A549 (cell line): ENCODE measurements around the gene LITAFD. TPM values are rescaled to one million over a fixed set of nuclear protein-coding genes. Genes with fewer than 3 reads are reported as not detected.

ENCODE experiments used
- ATAC-seq, 2 experiments: fragments of 200-7000 bp in 1 of 2; fragments of >200 bp in 1 of 2; cut with Nextera tagmentation in 1 of 2; cut with Tn5 transposase in 1 of 2; 3 replicates each; pipeline versions ENCODE4 v1.8.0 to v1.9.1; 2018 to 2020; ENCODE audit warnings: mild to moderate bottlenecking in 1 of 2, moderate library complexity in 1 of 2
- CTCF ChIA-PET: fragments of 300-600 bp; sonication (Branson Sonifier 250); formaldehyde crosslinking; extraction: SDS; loops from one replicate; lab custom pipeline; 2021; ENCODE audit warnings: antibody characterized with exemption, inconsistent platforms; lab: Yijun Ruan, JAX
- POLR2A ChIA-PET: fragments of 350-600 bp; formaldehyde crosslinking; extraction: SDS; loops from one replicate; lab custom pipeline; 2021; ENCODE audit warnings: antibody characterized with exemption, inconsistent platforms; lab: Yijun Ruan, JAX
- DNase-seq, 2 experiments: peaks; one replicate each; pipeline versions ENCODE4 v3.0.0 to v3.0.0-alpha.2; 2011 to 2016; ENCODE audit warnings: low read depth in 1 of 2, low spot score in 1 of 2
- FAIRE-seq: peaks from 2 replicates; lab custom pipeline; 2011; peaks lifted over from hg19 to GRCh38; lab: Jason Lieb, UNC
- H3K27ac ChIP-seq, 2 experiments: fragments of >200 bp; sonication (Bioruptor Twin); formaldehyde crosslinking; 3 replicates each; pipeline ENCODE4 v1.5.1; 2016 to 2017
- H3K4me1 ChIP-seq: fragments of >200 bp; sonication (Bioruptor Twin); formaldehyde crosslinking; 3 replicates; pipeline ENCODE4 v1.6.1; 2016
- H3K4me2 ChIP-seq: fragments of >200 bp; sonication (Bioruptor Twin); formaldehyde crosslinking; 3 replicates; pipeline ENCODE4 v1.6.1; 2016
- H3K4me3 ChIP-seq: fragments of >200 bp; sonication (Bioruptor Twin); formaldehyde crosslinking; 3 replicates; pipeline ENCODE4 v1.5.1; 2016
- H3K9me3 ChIP-seq: fragments of >200 bp; sonication (Bioruptor Twin); formaldehyde crosslinking; 3 replicates; pipeline ENCODE4 v1.6.1; 2016
- CBX8 ChIP-seq: fragments of 200-600 bp; sonication (generic); IDR thresholded peaks from 2 replicates; pipeline ENCODE4 v1.6.1; 2016
- CHD2 ChIP-seq: fragments of 150-350 bp; IDR thresholded peaks from 2 replicates; pipeline ENCODE4 v1.6.1; 2014; ENCODE audit warnings: low read length; ENCODE audit not compliant: partially characterized antibody
- EHMT2 ChIP-seq: fragments of 200-600 bp; sonication (generic); IDR thresholded peaks from 2 replicates; pipeline ENCODE4 v1.6.1; 2016; ENCODE audit warnings: antibody characterized with exemption, low read depth, mild to moderate bottlenecking, moderate library complexity
- ELK1 ChIP-seq: fragments of 150-350 bp; IDR thresholded peaks from 2 replicates; pipeline ENCODE4 v1.6.1; 2014; ENCODE audit warnings: low read depth, mild to moderate bottlenecking, low read length
- ESRRA ChIP-seq: fragments of 150-350 bp; IDR thresholded peaks from 2 replicates; pipeline ENCODE4 v1.6.1; 2014; ENCODE audit warnings: mild to moderate bottlenecking, low read length, borderline replicate concordance
- FOSL2 ChIP-seq, 2 experiments: fragments of 450-650 bp in 1 of 2; fragments of >200 bp in 1 of 2; sonication (Bioruptor Twin) in 1 of 2; formaldehyde crosslinking; IDR thresholded peaks; 2 replicates each; pipeline versions ENCODE4 v1.5.0 to v1.6.1; 2016 to 2020; ENCODE audit warnings: mild to moderate bottlenecking in 1 of 2, moderate library complexity in 1 of 2
- JUN ChIP-seq, 2 experiments: fragments of >200 bp; sonication (Bioruptor Twin); formaldehyde crosslinking; IDR thresholded peaks; 2 replicates in 1 of 2; 3 replicates in 1 of 2; pipeline ENCODE4 v1.6.1; 2016 to 2017
- KDM5A ChIP-seq: fragments of 200-600 bp; sonication (generic); IDR thresholded peaks from 2 replicates; pipeline ENCODE4 v1.6.1; 2016; ENCODE audit warnings: antibody characterized with exemption, mild to moderate bottlenecking
- NFE2L2 ChIP-seq: fragments of 150-350 bp; conservative IDR thresholded peaks from 2 replicates; pipeline ENCODE4 v1.6.1; 2014; ENCODE audit warnings: low read length
- NPAS2 ChIP-seq: fragments of 250-450 bp; sonication (Bioruptor Pico); IDR thresholded peaks from 2 replicates; pipeline ENCODE4 v1.8.0; 2022; ENCODE audit warnings: mild to moderate bottlenecking, moderate library complexity, borderline replicate concordance
- RNF2 ChIP-seq: fragments of 200-600 bp; sonication (generic); IDR thresholded peaks from 2 replicates; pipeline ENCODE4 v1.6.1; 2016; ENCODE audit warnings: low read depth, mild to moderate bottlenecking, antibody characterized with exemption, moderate library complexity, borderline replicate concordance
- SMC3 ChIP-seq: fragments of >200 bp; sonication (Bioruptor Twin); formaldehyde crosslinking; IDR thresholded peaks from 3 replicates; pipeline ENCODE4 v1.6.1; 2018; ENCODE audit warnings: inconsistent platforms
- SREBF2 ChIP-seq: fragments of 450-650 bp; IDR thresholded peaks from 2 replicates; pipeline ENCODE4 v1.6.1; 2014; ENCODE audit warnings: mild to moderate bottlenecking, moderate library complexity
- WGBS: methylation state at CpG from one replicate; pipeline ENCODE4 v1.1.6; 2017; ENCODE audit errors: missing lambda C conversion rate; 5-methylcytosine and 5-hydroxymethylcytosine counted together
- polyA plus RNA-seq, 4 experiments: library from polyadenylated mRNA; depleted of rRNA in 3 of 4; stranded (reverse); fragments of >200 nt; fragmentation: RNase III in 1 of 4; extraction: RNeasy Plus Mini Kit Qiagen cat#74134 plus additional on column Dnase treatment in 1 of 4; gene quantifications; 2 replicates in 3 of 4; 3 replicates in 1 of 4; pipeline ENCODE4 v1.2.3, GENCODE V29; 2011 to 2017
- TF ChIP-seq, protein P1 (sequence below): fragments of 450-650 bp; IDR thresholded peaks from 2 replicates; pipeline ENCODE4 v1.6.1; 2014; ENCODE audit warnings: antibody characterized with exemption
- TF ChIP-seq, protein P2 (sequence below): fragments of 200-600 bp; sonication (generic); IDR thresholded peaks from 2 replicates; pipeline ENCODE4 v1.6.1; 2016; ENCODE audit warnings: antibody characterized with exemption, mild to moderate bottlenecking, moderate library complexity

The LITAFD gene
- polyA plus RNA-seq, 2 of the 4 experiments (the other 2 are of a cell fraction) = not detected

- Histone ChIP-seq H3K4me1 (peaks cover 6% of the 10 kb centered on the region), H3K9me3 (no peaks in the 10 kb centered on the region), H3K4me3 (no peak overlapping the region), H3K27ac (0 out of 6 replicates have a peak overlapping the region, but pooled peaks of 1 of the 2 experiments have one; percentile 8), H3K4me2 (no peak overlapping the region)
- ChIA-PET POLR2A (interaction anchor here (0.8 kb wide), 1 partner anchor 233 kb away, joined by 3 read pairs; no protein-coding TSS in a partner anchor), CTCF (interaction anchor here (0.9 to 5.8 kb wide), 7 partner anchors 9 to 81 kb away, joined by 3 to 44 read pairs (median 3); partner anchors contain the start of gene CARHSP1)
- TF ChIP-seq SMC3 = no peak
- FAIRE-seq (no peak), ATAC-seq (peak in 1 of 2 experiments; percentile 7; a peak in 2 of 6 replicates), DNase-seq (no peak)
- WGBS = 93% methylated on average over 9 of the region's 11 CpGs
Observed at GRCh38 chr16:8855051-8855786, 26.9 kb upstream of the LITAFD start.

GRCh38 chr16:8855972-8856371 lies 26.2 kb upstream of the LITAFD start:
- ATAC-seq (no peak), DNase-seq (no peak), FAIRE-seq (no peak)
- H3K9me3 ChIP-seq = no peaks in the 10 kb centered on the region
- peaks cover 13% of the 10 kb centered on the region for H3K4me1 ChIP-seq
- 72% methylated on average over 5 of the region's 5 CpGs for WGBS
- 0 out of 6 replicates have a peak overlapping the region, but pooled peaks of 1 of the 2 experiments have one; percentile 8 for H3K27ac ChIP-seq
- no peak overlapping the region for H3K4me3 ChIP-seq
- ChIA-PET POLR2A (no interaction called here), CTCF (interaction anchor here (0.8 to 5.8 kb wide), 4 partner anchors 13 to 141 kb away, joined by 3 to 44 read pairs (median 4); partner anchors contain the start of gene CARHSP1)
- H3K4me2 ChIP-seq = no peak overlapping the region
- TF ChIP-seq CHD2 = no peak
- no peak for TF ChIP-seq ELK1
- no peak for TF ChIP-seq FOSL2 (IDR thresholded peaks at IDR 0.05)
- no peak for TF ChIP-seq FOSL2 (CRISPR knock-in tag; IDR thresholded peaks at IDR 0.05)
- TF ChIP-seq CBX8 = no peak
- no peak for TF ChIP-seq RNF2
- no peak for TF ChIP-seq SREBF2
- no peak for TF ChIP-seq KDM5A
- no peak for TF ChIP-seq EHMT2
- no peak for TF ChIP-seq JUN (IDR thresholded peaks at IDR 0.05)
- TF ChIP-seq, protein P1, sequence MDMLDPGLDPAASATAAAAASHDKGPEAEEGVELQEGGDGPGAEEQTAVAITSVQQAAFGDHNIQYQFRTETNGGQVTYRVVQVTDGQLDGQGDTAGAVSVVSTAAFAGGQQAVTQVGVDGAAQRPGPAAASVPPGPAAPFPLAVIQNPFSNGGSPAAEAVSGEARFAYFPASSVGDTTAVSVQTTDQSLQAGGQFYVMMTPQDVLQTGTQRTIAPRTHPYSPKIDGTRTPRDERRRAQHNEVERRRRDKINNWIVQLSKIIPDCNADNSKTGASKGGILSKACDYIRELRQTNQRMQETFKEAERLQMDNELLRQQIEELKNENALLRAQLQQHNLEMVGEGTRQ = no peak
- TF ChIP-seq, protein P2, sequence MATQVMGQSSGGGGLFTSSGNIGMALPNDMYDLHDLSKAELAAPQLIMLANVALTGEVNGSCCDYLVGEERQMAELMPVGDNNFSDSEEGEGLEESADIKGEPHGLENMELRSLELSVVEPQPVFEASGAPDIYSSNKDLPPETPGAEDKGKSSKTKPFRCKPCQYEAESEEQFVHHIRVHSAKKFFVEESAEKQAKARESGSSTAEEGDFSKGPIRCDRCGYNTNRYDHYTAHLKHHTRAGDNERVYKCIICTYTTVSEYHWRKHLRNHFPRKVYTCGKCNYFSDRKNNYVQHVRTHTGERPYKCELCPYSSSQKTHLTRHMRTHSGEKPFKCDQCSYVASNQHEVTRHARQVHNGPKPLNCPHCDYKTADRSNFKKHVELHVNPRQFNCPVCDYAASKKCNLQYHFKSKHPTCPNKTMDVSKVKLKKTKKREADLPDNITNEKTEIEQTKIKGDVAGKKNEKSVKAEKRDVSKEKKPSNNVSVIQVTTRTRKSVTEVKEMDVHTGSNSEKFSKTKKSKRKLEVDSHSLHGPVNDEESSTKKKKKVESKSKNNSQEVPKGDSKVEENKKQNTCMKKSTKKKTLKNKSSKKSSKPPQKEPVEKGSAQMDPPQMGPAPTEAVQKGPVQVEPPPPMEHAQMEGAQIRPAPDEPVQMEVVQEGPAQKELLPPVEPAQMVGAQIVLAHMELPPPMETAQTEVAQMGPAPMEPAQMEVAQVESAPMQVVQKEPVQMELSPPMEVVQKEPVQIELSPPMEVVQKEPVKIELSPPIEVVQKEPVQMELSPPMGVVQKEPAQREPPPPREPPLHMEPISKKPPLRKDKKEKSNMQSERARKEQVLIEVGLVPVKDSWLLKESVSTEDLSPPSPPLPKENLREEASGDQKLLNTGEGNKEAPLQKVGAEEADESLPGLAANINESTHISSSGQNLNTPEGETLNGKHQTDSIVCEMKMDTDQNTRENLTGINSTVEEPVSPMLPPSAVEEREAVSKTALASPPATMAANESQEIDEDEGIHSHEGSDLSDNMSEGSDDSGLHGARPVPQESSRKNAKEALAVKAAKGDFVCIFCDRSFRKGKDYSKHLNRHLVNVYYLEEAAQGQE = no peak
- TF ChIP-seq ESRRA = no peak
- no peak for TF ChIP-seq NPAS2 (CRISPR knock-in tag)
- TF ChIP-seq NFE2L2 = no peak
